HG03521 (cell line): ENCODE results near the gene UBE2N.
"Not testable (repeated sequence)": the region's sequence is repeated elsewhere in the genome, so short reads cannot be mapped to it uniquely, and the experiment has no call there.

Experiments used
- ATAC-seq: cut with Tn5 transposase; IDR thresholded peaks from one replicate; pipeline ENCODE4 v1.9.1; 2021; ENCODE audit warnings: mild to moderate bottlenecking, moderate library complexity; ENCODE audit not compliant: unreplicated experiment

UBE2N gene

GRCh38 chr12:93447555-93448290 is 6.0 kb upstream of the UBE2N start:
- ATAC-seq, result no peak

GRCh38 chr12:93443576-93443975 is 1.8 kb upstream of the UBE2N start:
- no peak for ATAC-seq

DNA sequence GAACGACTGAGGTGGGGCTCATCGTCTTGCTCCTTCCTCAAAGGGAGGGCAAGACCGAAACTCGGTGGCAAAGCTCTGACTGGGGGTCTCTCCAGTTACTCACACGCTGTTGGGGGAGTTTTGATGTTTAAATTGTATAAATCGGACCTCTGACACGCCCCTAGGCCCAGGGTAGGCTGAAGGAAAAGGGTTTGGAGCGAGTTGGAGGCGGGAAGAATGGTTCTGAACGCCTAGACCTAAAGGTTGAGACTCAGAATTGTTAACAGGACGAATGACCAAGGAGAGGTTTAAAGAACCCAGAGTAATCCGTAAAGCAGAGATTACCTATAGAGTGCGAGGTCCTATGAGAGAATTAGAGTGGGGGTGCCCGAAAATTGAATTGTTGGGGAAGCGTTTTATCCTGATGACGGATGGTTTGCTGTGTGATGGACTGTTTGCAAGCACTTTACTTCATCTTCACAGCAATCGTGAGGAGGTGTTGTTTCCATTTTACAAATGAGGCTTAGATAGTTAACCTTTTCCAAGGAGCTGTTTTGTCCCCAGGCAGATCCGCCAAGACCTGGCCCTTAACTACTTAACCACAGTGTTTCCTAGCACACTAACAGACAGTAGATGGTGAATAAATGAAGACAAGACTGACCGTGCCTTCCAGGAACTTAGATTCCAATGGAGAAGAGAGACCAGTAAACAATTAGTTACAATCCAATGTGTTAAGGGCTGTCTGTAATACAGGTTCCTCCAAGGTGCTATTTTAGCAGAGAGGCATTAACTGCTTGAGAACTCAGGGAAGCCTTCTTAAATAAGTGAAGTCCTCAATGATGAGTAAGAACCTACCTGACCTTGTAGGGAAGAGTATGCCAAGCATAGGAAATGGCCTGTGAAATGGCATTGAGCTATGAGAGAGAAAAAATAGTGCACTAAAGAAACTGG is 929 bp upstream of the UBE2N start:
- no peak for ATAC-seq

DNA sequence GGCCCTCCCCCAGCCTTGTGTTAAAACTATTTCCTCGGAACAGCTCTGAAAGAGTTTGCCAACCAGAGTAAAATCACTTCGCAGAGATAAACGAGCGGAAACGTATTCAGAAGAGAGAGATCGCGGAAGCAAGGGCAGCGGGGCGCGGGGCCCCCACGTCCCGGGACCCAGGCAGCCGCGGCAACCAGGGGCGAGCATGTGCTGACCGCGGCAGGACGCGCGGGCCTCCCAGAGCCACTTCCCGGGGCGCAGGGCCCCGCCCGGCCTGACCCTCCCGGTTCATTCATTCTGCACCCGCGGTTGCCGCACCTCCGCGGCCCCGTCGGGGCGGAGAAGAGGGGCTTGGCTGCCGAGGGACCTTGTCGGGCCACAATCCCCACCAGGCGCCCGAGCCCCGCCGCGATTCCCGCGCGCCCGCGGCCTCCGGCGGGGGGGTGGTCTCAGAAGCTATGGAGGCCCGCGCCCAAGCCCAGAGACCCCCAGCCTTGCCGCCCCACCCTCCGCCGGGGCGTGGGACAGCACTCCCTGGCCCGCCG is 598 bp downstream of the UBE2N start:
- ATAC-seq, result no peak

- ATAC-seq, result no peak
These were observed 1.5 kb downstream of the UBE2N start for GRCh38 chr12:93440043-93440835.

DNA sequence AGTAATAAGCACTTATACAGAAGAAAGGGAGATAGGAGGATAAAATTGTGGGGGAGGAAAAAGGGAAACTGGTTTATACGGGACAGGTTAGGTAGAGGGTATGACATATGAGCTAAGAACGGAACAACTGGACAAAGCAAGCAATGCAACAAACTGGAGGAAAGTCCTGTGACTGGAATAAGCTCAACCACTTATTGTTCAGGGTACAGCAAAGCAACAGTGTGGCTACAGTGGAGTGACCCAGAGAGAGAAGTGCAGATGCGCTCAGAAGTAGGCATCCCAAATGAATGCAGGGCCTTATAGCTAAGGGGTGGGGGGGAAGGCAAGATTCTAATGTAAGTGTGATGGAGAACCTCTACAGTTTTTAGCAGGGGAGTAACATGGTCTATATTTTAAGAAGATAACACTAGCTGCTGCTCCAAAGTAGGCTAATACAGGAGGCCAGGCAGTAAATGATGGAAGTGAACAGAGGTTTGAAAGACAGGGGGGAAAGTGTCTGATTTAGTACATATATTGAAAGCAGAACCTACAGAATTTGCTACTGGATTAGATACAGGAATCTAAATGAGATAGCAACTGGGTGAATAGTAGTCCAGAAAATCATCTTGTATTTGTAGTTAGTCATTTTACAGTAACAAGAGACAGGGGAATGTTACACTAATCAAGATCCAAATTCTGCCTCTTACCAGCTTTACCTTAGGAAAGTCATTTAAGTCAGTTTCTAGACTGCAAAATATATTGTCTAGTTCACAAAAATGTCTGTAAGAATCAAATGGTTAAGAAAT is 3.3 kb downstream of the UBE2N start:
- no peak for ATAC-seq

DNA sequence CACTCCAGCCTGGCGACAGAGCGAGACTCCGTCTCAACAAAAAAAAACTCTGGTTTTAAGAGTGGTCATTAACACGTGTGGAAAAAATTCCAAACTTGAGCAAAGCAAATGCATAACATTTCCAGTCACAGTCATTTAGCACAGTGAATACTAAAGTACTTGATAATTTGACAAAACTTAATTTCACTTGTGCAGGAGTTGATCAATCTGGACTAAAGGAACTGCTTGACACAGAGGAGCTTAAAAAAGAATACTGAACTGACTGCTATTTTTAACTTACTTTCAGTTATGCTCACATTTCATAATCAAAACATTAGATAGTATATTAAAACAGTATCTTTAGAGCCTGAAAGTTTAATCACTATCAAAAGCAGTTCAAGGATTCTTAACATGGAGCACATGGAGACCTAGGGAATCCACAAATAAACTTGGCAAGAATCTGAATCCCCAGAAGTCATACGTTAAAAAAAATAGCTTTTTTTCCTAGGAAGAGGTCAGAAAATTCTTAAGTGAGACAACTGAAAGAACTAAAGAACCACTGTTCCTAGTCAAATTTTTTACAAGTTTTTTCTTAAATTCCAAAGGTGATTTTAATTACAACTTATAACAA is 7.4 kb downstream of the UBE2N start:
- ATAC-seq, result no peak

DNA sequence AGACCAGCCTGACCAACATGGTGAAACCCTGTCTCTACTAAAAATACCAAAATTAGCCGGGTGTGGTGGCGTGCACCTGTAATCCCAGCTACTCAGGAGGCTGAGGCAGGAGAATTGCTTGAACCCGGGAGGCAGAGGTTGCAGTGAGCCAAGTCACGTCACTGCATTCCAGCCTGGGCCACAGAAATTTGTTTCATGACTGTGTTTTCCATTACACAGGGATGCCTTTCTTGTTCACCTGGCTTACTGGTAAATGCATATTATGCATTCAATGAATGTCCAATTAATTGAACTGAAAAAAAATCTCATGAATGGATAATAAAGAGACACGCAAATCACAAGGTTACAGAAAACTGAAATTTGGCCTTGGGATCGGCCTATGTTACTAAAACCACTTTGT is 9.7 kb downstream of the UBE2N start:
- not testable (repeated sequence) for ATAC-seq

DNA sequence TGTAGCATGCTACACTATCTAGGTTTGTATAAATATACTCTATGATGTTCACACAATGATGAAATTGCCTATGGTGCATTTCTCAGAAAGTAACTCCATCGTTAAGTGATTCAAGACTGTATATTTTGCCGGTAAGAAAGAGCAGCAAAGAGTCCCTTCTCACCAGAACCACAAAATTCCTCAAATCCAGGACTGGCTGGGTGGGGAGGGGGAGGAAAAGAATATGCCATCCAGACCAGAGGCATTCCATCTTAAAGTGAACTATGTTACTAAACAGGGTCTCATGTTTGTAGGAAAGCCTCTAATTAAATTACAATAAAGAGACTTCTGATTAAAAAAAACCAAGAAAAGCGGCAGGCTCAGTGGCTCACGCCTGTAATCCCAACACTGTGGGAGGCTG is 11.5 kb downstream of the UBE2N start:
- ATAC-seq, result no peak

GRCh38 chr12:93429852-93430251 is 11.9 kb downstream of the UBE2N start:
- no peak for ATAC-seq

DNA sequence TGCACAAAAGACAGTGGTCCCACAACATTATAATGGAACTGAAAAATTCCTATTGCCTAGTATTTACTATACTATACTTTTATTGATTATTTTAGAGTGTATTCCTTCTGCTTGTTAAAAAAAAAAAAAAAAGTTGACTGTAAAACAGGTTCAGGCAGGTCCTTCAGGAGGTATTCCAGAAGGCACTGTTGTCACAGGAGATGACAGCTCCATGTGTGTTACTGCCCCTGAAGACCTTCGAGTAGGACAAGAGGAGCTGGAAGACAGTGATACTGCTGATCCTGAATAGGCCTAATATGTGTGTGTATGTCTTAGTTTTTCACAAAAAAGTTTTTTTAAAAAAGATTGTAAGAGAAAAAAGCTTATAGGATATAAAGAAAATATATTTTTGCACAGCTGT is 12.3 kb downstream of the UBE2N start:
- ATAC-seq, result no peak

GRCh38 chr12:93427779-93428564 is 13.8 kb downstream of the UBE2N start:
- ATAC-seq, result no peak

GRCh38 chr12:93426412-93426805 is 15.3 kb downstream of the UBE2N start:
- no peak for ATAC-seq

GRCh38 chr12:93425736-93426411 is 15.9 kb downstream of the UBE2N start:
- no peak for ATAC-seq

DNA sequence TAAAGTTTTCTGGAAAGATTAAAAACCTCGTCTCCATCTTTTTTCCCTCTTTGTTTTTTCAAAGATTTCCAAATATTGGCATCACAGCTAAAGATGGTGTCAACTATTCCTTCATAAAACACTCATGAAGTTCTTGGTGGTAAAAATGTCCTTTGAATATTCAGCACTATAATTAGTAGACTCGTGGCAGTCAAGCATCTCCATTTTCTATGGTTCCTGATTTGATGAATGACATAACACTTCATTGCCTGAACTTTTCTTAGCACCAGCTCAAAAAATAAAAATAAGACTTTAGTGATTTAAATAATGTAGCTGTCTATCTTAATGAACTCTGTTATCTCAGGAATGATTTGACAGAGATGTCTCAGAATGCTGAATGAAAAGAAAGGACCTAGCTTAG is 19.7 kb downstream of the UBE2N start:
- no peak for ATAC-seq

GRCh38 chr12:93419388-93420034 is 22.2 kb downstream of the UBE2N start:
- no peak for ATAC-seq

GRCh38 chr12:93417967-93418480 is 23.7 kb downstream of the UBE2N start:
- no peak for ATAC-seq
